ENCODE data around the gene MAZ. TPM values are rescaled to one million over a fixed set of nuclear protein-coding genes. Genes with fewer than 3 reads are reported as not detected.

Gene MAZ
- total RNA-seq, 1 experiment from 2014 or later = 256 TPM

DNA sequence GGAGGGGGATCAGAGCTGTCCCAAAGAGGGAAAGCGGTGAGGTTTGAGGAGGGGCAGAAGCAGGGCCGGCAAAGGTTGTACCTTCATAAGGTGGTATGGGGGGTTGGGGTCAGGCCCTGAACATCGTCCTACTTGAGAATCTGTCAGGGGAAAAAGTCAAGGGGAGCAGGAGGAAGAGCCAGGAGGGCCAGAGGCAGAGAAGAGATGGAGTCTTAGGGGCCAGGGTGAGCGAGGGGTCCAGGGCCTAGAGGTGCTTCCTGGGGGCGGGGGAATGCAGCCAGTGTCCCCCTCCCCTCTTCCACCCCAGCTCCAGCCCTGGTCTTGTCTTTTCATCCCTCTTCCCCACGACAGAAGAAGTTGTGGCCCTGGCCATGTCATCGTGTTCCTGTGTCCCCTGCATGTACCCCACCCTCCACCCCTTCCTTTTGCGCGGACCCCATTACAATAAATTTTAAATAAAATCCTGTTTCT is 4.4 kb downstream of the MAZ start (continued):
- TF ChIP-seq POLR2A (IDR thresholded peaks at IDR 0.05; ENCODE audit: borderline replicate concordance, extremely low read depth, insufficient read depth, insufficient read length) (no peak), SRF (IDR thresholded peaks at IDR 0.05; ENCODE audit: low read depth) (no peak), ZNF274 (IDR thresholded peaks at IDR 0.05; ENCODE audit: low read depth, low read length) (no peak), EZH2phosphoT487 (IDR thresholded peaks at IDR 0.05; ENCODE audit: borderline replicate concordance) (no peak), JUND (IDR thresholded peaks at IDR 0.05) (no peak), ELF1 (IDR thresholded peaks at IDR 0.05; ENCODE audit: borderline replicate concordance, low read depth) (no peak)
- TF ChIP-seq, protein P1, sequence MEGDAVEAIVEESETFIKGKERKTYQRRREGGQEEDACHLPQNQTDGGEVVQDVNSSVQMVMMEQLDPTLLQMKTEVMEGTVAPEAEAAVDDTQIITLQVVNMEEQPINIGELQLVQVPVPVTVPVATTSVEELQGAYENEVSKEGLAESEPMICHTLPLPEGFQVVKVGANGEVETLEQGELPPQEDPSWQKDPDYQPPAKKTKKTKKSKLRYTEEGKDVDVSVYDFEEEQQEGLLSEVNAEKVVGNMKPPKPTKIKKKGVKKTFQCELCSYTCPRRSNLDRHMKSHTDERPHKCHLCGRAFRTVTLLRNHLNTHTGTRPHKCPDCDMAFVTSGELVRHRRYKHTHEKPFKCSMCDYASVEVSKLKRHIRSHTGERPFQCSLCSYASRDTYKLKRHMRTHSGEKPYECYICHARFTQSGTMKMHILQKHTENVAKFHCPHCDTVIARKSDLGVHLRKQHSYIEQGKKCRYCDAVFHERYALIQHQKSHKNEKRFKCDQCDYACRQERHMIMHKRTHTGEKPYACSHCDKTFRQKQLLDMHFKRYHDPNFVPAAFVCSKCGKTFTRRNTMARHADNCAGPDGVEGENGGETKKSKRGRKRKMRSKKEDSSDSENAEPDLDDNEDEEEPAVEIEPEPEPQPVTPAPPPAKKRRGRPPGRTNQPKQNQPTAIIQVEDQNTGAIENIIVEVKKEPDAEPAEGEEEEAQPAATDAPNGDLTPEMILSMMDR (IDR thresholded peaks at IDR 0.05 in 2 of 3, conservative IDR thresholded peaks at IDR 0.05 in 1 of 3; ENCODE audit: borderline replicate concordance in 1 of 3, insufficient read depth in 1 of 3, low read depth in 2 of 3, low read length in 2 of 3) = no peak

GRCh38 chr16:29811170-29811895 is 5.0 kb downstream of the MAZ start:
- H3K4me3 ChIP-seq (replicated peaks in 1 of 2; ENCODE audit: low read depth in 1 of 2, low read length in 2 of 2) = peak overlapping the region; percentile 36 to 66
- ATAC-seq = peak; percentile 71
- CTCF ChIA-PET = interaction anchor here (1.4 kb wide), 1 partner anchor 37 kb away, joined by 3 read pairs; no protein-coding TSS in a partner anchor

More at GRCh38 chr16:29811170-29811895, 5.0 kb downstream of the MAZ start:
- H3K4me1 ChIP-seq (ENCODE audit: control insufficient read depth in 1 of 2, insufficient read depth in 2 of 2, low read length in 2 of 2) = peaks cover 33 to 71% of the 10 kb centered on the region in 2 experiments
- H3K9me3 ChIP-seq (ENCODE audit: control insufficient read depth in 1 of 2, insufficient read depth in 1 of 2, low read depth in 1 of 2, low read length in 2 of 2) = no peaks in the 10 kb centered on the region
- BruUV-seq (replicated peaks) = no TSS peak
- no peaks in the 10 kb centered on the region for H3K9me2 ChIP-seq (ENCODE audit: insufficient read depth)
- H3K9ac ChIP-seq (ENCODE audit: low read length) = peak overlapping the region; percentile 95
- intact Hi-C loops (cut with micrococcal nuclease) = no loop called here
- TF ChIP-seq POLR2AphosphoS5 (IDR thresholded peaks at IDR 0.05; ENCODE audit: low read depth, low read length) (peak; percentile 77), POLR2A (IDR thresholded peaks at IDR 0.05; ENCODE audit: borderline replicate concordance, extremely low read depth, insufficient read depth, insufficient read length) (peak; percentile 59), ZFX (IDR thresholded peaks at IDR 0.05) (no peak), SP1 (IDR thresholded peaks at IDR 0.05; ENCODE audit: low read depth) (no peak), EZH2 (IDR thresholded peaks at IDR 0.05) (no peak), SIN3A (IDR thresholded peaks at IDR 0.05; ENCODE audit: low read depth) (no peak), YY1 (IDR thresholded peaks at IDR 0.05; ENCODE audit: extremely low read depth, insufficient replicate concordance, low read depth, low read length) (no peak), EZH2phosphoT487 (IDR thresholded peaks at IDR 0.05; ENCODE audit: borderline replicate concordance) (no peak), REST (IDR thresholded peaks at IDR 0.05; ENCODE audit: low read depth) (no peak)
- TF ChIP-seq, protein P1 (IDR thresholded peaks at IDR 0.05 in 2 of 3, conservative IDR thresholded peaks at IDR 0.05 in 1 of 3; ENCODE audit: borderline replicate concordance in 1 of 3, insufficient read depth in 1 of 3, low read depth in 2 of 3, low read length in 2 of 3) = no peak
- ChIA-PET RAD21 (ENCODE audit: low non-redundant PET in 1 of 2, low total read pairs in 2 of 2, uncharacterized antibody in 2 of 2, unreplicated experiment in 2 of 2) (no interaction called here), POLR2A (interaction anchor here (0.8 to 1.4 kb wide), 4 partner anchors 15 to 210 kb away, joined by 3 read pairs; partner anchors contain the start of gene KIF22)
- H2AFZ ChIP-seq (ENCODE audit: low read depth, low read length, poor library complexity, severe bottlenecking) = no peak overlapping the region
- peaks cover 35% of the 10 kb centered on the region for H3K79me2 ChIP-seq (ENCODE audit: insufficient read depth, low read length)
- H4K20me1 ChIP-seq (ENCODE audit: insufficient read depth) = no peaks in the 10 kb centered on the region
- peaks cover 6 to 17% of the 10 kb centered on the region in 2 experiments; a peak in 3 of 4 replicates for H3K36me3 ChIP-seq (ENCODE audit: control insufficient read depth in 1 of 2, insufficient read depth in 2 of 2, low read length in 2 of 2)
- H3K4me2 ChIP-seq (ENCODE audit: low read length) = peak overlapping the region; percentile 99
- DNase-seq (ENCODE audit: low read depth, low spot score) = peak; percentile 89
- H3K27ac ChIP-seq (ENCODE audit: low read depth, low read length) = peak overlapping the region; percentile 90
- no peaks in the 10 kb centered on the region for H3K27me3 ChIP-seq (ENCODE audit: insufficient read depth, low read length)
